GM12891 (cell line): ENCODE measurements around the gene ATP8B1.

ENCODE experiments used
- DNase-seq: peaks from one replicate; pipeline ENCODE4 v3.0.0; 2011; ENCODE audit warnings: low spot score; ENCODE audit not compliant: insufficient read length
- FAIRE-seq: peaks from 2 replicates; lab custom pipeline; 2011; peaks lifted over from hg19 to GRCh38; lab: Jason Lieb, UNC
- PAX5 ChIP-seq: IDR thresholded peaks from 2 replicates; pipeline ENCODE4 v1.6.1; 2011; ENCODE audit warnings: low read length, moderate library complexity, mild to moderate bottlenecking; ENCODE audit not compliant: insufficient read depth, severe bottlenecking
- POLR2A ChIP-seq: IDR thresholded peaks from 2 replicates; pipeline ENCODE4 v1.6.1; 2011; ENCODE audit warnings: low read depth, low read length, control low read depth
- POLR2AphosphoS5 ChIP-seq: IDR thresholded peaks from 2 replicates; pipeline ENCODE4 v1.6.1; 2011; ENCODE audit warnings: low read depth, low read length, control low read depth
- POU2F2 ChIP-seq: IDR thresholded peaks from 2 replicates; pipeline ENCODE4 v1.6.1; 2011; ENCODE audit warnings: low read depth, mild to moderate bottlenecking, control low read depth, low read length, moderate library complexity
- SPI1 ChIP-seq: IDR thresholded peaks from 2 replicates; pipeline ENCODE4 v1.6.1; 2011; ENCODE audit warnings: low read depth, low read length, control low read depth
- TAF1 ChIP-seq: IDR thresholded peaks from 2 replicates; pipeline ENCODE4 v1.6.1; 2011; ENCODE audit warnings: low read depth, low read length, control low read depth

The ATP8B1 gene

GRCh38 chr18:57806201-57806977 lies 3.3 kb upstream of the ATP8B1 start:
- TF ChIP-seq POLR2A (no peak), PAX5 (no peak)
- FAIRE-seq (no peak), DNase-seq (no peak)

- FAIRE-seq (no peak), DNase-seq (no peak)
- TF ChIP-seq SPI1 (no peak), POU2F2 (no peak), PAX5 (no peak), POLR2A (no peak), POLR2AphosphoS5 (no peak), TAF1 (no peak)
Observed at GRCh38 chr18:57805117-57805516, 2.0 kb upstream of the ATP8B1 start.

- FAIRE-seq (no peak), DNase-seq (no peak)
- TF ChIP-seq TAF1 (no peak), POU2F2 (no peak), SPI1 (no peak), PAX5 (no peak), POLR2A (no peak), POLR2AphosphoS5 (no peak)
Observed at GRCh38 chr18:57804557-57804956, 1.4 kb upstream of the ATP8B1 start.

- DNase-seq: peak; percentile 29
- peak; percentile 33 for FAIRE-seq
Observed at GRCh38 chr18:57802213-57803102, 657 bp downstream of the ATP8B1 start.

GRCh38 chr18:57801761-57802212 lies 1.3 kb downstream of the ATP8B1 start:
- DNase-seq (no peak), FAIRE-seq (no peak)
- TF ChIP-seq POU2F2 (no peak), POLR2AphosphoS5 (no peak), POLR2A (no peak), PAX5 (no peak), TAF1 (no peak), SPI1 (no peak)

More at GRCh38 chr18:57802213-57803102, 657 bp downstream of the ATP8B1 start:
- TF ChIP-seq POU2F2 (no peak), PAX5 (no peak), POLR2AphosphoS5 (no peak), TAF1 (no peak), POLR2A (no peak), SPI1 (no peak)

- TF ChIP-seq POLR2AphosphoS5 (no peak), PAX5 (no peak), SPI1 (no peak), POLR2A (no peak), POU2F2 (no peak), TAF1 (no peak)
- no peak for FAIRE-seq
- no peak for DNase-seq
Observed at GRCh38 chr18:57801325-57801724, 1.8 kb downstream of the ATP8B1 start.

- DNase-seq: no peak
- FAIRE-seq: peak; percentile 62
- TF ChIP-seq POU2F2 (no peak), POLR2AphosphoS5 (no peak), PAX5 (no peak), TAF1 (no peak), SPI1 (no peak), POLR2A (no peak)
Observed at GRCh38 chr18:57798713-57799373, 4.3 kb downstream of the ATP8B1 start.

GRCh38 chr18:57797209-57797651 lies 5.9 kb downstream of the ATP8B1 start:
- FAIRE-seq (no peak), DNase-seq (no peak)
- TF ChIP-seq SPI1 (no peak), POU2F2 (no peak), POLR2AphosphoS5 (no peak), TAF1 (no peak), POLR2A (no peak), PAX5 (no peak)

GRCh38 chr18:57794951-57795728 lies 8.0 kb downstream of the ATP8B1 start:
- no peak for TF ChIP-seq POLR2A
- TF ChIP-seq SPI1: no peak
- TF ChIP-seq POLR2AphosphoS5: no peak
- TF ChIP-seq TAF1: no peak
- TF ChIP-seq PAX5: no peak
- TF ChIP-seq POU2F2: no peak
- FAIRE-seq (no peak), DNase-seq (no peak)
